ENCODE measurements around the gene TSHZ2.
A peak's percentile ranks its signal among the peaks of the same experiment; 100 is the strongest.
"Not testable (repeated sequence)": the region's sequence is repeated elsewhere in the genome, so short reads cannot be mapped to it uniquely, and the experiment has no call there.

The TSHZ2 gene

DNA sequence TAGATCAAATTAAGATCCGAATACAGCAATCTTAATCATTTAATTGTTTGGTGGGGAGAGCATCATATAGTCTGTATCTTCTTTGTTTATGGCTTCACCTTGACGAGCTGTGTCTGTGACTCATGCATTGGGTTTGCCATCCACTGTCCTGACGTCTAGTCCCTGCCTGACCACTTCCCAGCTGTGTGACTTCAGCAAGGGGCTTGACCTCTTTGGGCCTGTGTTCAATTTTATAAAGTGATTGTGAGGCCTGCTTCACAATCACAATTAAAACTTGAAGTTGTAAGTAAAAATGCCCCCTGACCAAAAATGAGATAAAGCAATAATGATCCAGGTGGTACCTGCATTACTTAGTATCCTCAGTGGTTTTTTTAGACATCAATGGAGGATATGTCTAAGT is 412.2 kb downstream of the TSHZ2 start:
- DNase-seq (ENCODE audit: low spot score) = no peak

DNA sequence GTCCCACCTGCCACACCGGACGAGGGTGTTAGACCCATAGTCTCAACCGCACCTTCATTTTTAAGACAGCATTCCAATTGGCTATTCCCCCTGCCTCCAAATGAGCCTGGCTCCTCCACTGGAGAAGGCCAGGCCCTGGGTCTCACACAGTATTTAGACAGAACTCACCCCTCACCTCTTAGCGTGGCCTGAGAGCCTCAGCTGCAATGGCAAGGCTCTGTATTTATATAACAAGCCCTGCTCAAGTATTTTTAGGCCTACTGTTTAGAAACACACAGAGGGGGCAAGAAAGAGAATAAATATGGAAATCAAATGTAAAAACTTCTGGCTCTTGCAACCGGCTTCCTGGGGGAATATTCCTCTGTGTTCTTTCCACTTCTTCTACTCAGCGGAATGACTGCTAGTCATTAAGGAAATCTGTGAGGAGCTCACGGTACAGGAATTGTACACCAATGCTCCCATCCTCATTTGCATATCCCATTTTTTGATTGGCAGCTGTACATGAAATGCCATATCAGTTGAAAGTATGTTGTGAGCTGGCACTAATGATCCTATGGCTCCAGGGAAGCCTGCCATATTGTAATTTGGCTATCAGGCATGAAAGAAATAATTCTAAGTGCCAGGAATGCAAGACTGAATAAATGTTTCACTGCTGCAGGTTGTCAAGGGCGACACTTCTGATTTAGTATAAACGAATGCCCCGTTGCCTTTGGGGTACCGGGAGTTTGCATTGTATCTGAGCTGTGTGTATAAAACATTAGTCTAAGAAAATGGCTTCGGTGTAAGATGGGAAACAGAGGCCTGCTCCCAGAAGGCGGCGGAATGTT is 414.0 kb downstream of the TSHZ2 start:
- DNase-seq (ENCODE audit: low spot score) = no peak

DNA sequence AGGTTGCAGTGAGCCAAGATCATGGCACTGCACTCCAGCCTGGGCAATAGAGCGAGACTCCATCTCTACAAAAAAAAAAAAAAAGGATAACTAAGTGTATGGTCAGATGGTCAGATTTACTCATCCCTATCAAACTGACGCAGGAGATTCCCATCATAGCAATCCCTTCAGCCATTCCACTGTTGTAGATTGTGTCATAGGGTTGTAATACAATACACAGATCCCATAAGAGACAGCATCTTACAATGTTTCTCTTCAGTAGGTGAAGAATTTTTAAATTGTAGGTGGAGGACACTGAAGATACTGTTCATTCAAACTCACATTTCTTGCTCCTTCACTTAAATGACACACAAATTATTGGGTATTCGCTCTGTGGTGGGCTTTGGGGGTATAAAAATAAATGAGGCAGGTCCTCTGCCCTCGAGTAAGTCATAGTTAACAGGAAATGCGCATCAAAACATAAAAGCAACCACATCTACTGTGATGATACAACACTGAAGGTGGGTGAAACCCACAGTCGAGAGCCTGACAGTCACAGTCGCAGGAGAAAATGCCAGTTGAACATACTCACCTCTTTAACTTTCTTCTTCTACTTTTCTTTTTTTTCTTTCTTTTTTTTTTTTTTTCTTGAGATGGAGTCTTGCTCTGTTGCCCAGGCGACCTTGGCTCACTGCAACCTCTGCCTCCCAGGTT is 416.0 kb downstream of the TSHZ2 start:
- no peak for DNase-seq (ENCODE audit: low spot score)

DNA sequence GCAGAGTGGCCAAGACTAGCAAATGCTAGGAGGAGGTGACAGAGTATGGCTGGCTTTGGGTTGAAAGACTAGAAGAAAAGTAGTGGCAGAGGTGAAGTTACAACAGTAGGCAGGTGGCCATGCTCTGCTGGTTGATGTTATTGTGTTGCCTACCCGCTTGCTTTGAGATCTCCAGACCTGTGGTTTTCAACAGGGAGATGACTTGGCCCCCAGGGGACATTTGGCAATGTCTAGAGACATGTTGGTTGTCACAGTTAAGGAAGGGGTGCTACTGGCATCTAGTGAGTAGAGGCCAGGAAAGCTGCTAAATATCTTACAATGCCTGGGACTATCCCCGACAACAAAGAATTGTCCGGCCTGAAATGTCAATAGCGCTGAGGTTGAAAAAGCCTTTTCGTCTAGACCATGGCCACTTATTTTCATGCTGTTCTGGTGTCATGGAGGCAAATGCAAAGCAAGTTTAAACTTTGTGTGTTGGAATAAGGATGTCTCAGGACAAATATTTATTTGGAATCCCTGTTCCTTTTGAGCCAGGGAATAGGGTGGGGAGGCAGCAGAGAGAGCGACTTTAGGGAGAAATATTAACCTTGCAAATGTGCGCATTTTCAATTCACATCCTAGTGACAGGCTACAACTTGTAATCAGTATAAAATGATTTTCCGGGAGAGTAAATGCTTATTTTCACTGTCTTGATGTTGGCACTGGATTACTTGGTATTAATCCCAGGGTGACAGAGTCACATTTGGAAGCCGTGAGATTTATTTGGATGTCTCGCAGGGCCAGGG is 417.6 kb downstream of the TSHZ2 start:
- DNase-seq (ENCODE audit: low spot score) = no peak

- DNase-seq (ENCODE audit: low spot score) = no peak
Measured at GRCh38 chr20:53390770-53391169, 418.6 kb downstream of the TSHZ2 start.

- DNase-seq (ENCODE audit: low spot score) = no peak
Measured at GRCh38 chr20:53394433-53394832, 422.3 kb downstream of the TSHZ2 start.

DNA sequence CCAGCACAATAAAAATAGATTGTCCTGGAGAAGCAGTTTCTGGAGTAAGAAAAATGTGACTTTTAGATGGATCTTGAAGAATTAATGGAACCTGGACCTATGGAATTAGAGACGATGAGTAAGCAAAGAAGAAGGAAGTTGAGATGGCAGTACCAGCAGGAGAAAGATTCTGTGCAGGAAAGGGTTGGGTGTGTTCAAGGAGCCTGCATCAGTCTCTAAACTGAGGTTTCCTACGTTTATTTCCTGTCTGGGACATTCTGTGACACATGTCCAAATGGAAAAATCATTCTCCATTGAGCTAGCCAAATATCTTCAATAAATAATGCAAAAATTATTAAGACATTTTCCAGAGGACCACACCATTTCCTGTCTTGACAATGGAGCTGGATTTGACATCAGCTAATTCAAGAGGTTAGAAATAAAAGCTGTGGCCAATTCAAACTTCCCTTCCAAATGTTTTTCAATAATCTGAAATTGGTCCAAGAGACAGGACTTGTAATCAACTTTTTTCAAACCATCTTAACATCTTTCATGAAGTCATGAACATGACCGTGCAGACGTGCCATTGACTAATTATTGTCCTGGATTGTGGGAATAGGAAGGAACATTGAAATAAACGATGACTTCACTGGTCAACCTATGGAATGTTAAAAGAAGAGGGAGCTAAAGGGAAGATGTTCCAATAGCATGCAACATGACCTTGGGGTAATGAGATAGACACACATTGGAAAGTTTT is 423.2 kb downstream of the TSHZ2 start:
- no peak for DNase-seq (ENCODE audit: low spot score)

DNA sequence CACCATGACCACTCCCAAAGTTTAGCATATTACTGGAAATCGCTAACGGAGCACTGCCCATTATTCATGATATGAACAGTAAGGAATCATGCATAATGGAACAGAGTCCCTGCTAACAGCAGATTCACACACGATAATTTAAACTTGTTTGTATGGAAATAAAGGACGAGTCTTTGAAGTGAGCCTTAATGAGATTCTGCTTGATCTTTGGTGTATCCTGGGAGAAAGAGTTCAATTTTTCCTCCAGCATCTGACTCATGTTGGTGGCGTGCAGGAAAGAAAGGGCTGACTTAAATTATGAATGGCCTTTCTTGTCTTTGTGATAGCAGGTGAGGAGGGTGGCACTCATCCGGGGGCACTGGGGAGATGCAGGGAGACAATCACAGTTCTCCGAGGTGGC is 426.9 kb downstream of the TSHZ2 start:
- no peak for DNase-seq (ENCODE audit: low spot score)

DNA sequence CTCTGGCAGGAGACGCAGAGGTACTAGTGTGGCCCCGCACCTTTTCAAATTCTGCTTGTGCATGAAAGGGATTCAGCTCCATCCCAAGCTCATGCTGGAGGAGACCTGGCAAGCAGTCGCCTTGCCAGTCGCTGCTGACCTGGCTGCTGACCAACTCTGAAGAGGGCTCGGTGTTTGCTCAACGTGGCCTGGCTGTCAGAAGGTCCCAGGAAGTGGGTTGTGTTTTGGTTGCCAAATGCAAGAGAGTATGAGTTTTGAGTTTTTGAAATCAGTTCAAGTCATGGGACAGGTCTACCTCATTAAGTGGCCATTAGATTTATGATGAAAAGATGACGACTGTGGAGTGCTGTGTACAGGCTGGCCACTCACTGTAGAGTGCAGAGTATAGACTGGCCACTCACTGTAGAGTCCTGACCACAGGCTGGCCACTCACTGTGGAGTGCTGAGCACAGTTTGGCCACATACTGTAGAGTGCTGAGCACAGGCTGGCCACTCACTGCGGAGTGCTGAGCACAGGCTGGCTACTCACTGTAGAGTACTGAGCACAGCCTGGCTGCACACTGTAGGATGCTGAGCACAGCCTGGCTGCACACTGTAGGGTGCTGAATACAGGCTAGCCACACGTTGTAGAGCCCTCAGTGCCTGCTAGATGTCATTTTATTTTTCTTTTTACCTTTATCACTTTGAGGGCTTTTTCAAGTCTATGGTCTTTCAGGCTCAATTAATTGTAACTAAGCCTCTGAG is 427.6 kb downstream of the TSHZ2 start:
- no peak for DNase-seq (ENCODE audit: low spot score)

- DNase-seq (ENCODE audit: low spot score) = no peak
Measured at GRCh38 chr20:53402233-53403005, 430.3 kb downstream of the TSHZ2 start.

GRCh38 chr20:53403029-53403428 is 430.9 kb downstream of the TSHZ2 start:
- no peak for DNase-seq (ENCODE audit: low spot score)

DNA sequence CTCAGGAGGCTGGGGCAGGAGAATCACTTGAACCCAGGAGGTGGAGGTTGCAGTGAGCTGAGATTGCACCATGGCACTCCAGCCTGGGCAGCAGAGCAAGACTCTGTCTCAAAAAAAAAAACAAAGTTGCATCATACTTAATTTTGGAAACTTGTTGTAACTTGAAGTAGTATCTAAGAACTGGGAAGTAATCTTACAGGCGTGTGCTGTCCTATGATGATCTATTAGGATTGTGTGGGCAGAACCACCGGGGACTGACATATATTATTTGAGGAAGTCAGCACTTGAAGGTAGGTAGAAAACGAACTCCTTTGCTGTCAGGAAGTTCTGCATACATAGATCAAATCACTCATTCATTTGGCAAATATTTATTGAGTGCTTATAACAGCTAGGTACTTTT is 433.0 kb downstream of the TSHZ2 start:
- no peak for DNase-seq (ENCODE audit: low spot score)

DNA sequence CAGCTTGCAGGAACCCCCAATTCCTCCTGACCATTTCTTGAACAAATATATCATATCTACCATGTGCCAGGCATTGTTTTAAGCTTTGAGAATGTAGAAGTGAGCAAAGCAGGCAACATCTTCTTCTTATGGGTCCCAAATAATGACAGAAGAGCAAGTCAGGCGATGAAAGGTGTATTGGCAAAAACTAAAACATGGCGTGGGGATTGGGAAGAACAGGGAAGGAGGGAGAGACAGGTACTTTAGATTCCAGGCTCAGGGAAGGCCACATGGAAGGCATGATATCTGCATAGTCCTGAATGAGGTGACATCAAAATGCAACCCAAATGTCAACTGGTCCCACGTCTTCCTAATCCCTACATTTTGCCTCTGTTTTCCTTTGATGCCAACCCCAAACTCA is 434.4 kb downstream of the TSHZ2 start:
- no peak for DNase-seq (ENCODE audit: low spot score)

- DNase-seq (ENCODE audit: low spot score) = no peak
Measured at GRCh38 chr20:53408691-53409446, 436.7 kb downstream of the TSHZ2 start.

GRCh38 chr20:53409447-53409717 is 437.2 kb downstream of the TSHZ2 start:
- no peak for DNase-seq (ENCODE audit: low spot score)

DNA sequence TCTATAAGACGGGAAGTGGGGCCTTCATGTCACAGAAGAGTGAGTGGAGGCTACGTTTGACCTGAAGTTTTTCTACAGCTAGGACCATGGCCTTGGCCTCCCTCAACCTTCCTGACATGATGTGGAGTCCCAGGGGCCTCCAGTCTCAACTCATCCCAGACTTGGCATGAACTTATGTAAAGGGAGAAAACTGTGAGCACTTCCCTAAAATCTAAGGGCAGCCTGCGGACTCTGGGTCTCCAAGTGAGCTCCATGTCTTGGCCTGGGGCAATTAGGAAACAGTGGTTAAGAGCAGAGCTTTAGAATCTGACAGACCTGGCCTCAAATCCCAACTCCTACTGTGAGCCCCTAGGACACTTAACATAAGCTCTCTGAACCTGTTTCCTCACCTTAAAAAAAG is 439.0 kb downstream of the TSHZ2 start:
- DNase-seq (ENCODE audit: low spot score) = no peak

GRCh38 chr20:53411891-53412290 is 439.7 kb downstream of the TSHZ2 start:
- no peak for DNase-seq (ENCODE audit: low spot score)

DNA sequence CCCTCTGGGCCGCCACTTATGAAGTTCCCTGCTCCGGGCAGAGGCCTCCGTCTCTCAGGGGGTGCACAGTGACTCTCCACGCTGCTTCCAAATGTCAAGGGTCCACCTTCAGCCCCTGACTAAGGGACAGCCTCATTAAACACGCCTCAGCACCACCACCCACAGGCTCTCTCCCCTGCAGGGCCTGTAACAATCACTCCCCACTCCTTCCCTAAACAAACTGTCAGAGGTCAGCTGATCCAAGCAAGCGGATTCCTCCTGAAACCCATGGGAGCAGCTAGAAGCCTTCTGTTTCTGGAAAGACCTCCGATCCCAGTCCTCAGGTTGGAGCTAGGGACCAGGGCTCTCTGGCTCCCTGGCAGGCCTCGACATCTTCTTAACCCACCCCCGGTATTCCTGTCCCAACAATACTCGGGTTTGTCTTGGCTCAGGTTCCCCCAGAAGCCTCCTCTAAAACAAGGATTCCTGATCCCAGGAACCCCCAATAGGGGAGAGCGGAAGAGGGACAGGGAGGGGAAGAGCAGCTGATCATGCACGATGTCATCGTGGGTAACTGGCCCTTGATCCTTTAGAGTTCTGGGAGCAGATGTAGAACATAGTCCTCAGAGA is 440.5 kb downstream of the TSHZ2 start:
- DNase-seq (ENCODE audit: low spot score) = peak; percentile 53

DNA sequence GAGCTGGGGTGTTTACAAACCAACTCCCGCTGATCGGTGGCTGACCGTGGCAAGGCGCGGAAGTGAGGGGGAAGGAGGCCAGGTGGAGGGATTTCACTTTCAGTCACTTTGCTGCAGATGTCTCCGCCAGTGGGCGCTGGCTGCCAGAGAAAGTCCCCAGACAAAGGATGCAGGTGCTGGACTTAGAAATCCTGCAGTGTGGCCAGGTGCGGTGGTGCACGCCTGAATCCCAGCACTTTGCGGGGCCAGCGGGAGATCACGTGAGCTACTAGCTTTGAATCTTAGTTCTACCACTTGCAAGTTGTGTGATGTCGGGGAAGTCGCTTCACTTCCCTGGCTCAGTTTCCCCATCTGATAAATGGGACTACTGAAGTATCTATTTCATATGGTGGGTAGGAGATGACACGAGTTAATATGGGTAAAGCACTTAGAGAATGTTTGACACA is 441.1 kb downstream of the TSHZ2 start:
- peak; percentile 66 for DNase-seq (ENCODE audit: low spot score)

DNA sequence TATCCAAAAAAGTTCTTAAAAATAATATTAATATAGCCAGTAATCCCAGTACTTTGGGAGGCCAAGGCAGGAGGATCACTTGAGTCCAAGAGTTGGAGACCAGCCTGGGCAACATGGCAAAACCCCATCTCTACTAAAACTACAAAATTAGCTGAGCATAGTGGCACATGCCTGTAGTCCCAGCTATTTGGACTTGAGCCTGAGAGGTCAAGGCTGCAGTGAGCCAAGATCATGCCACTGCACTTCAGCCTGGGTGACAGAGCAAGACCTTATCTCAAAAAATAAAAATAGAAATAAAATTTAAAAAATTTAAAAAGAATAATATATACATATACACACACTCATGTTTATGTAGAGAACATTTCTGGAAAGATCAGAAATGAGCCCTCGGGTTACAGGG is 441.7 kb downstream of the TSHZ2 start:
- not testable (repeated sequence) for DNase-seq (ENCODE audit: low spot score)
